Neural cell (in vitro differentiated cells): ENCODE results near the gene CALR.

Experiments used
- EP300 ChIP-seq: fragments of 450-650 bp; conservative IDR thresholded peaks from 2 replicates; pipeline ENCODE4 v1.6.1; 2014; ENCODE audit warnings: antibody characterized with exemption, mild to moderate bottlenecking, moderate library complexity; ENCODE audit not compliant: poor library complexity, severe bottlenecking
- EZH2 ChIP-seq: fragments of 200-600, 300-800 bp; shearing (Covaris generic), sonication (generic); IDR thresholded peaks from 2 replicates; pipeline ENCODE4 v1.6.1; 2014; ENCODE audit warnings: antibody characterized with exemption, low read length, borderline replicate concordance, mild to moderate bottlenecking; ENCODE audit not compliant: insufficient read depth, poor library complexity, severe bottlenecking
- MXI1 ChIP-seq: fragments of 450-650 bp; conservative IDR thresholded peaks from 2 replicates; pipeline ENCODE4 v1.6.1; 2014; ENCODE audit warnings: antibody characterized with exemption, mild to moderate bottlenecking; ENCODE audit not compliant: poor library complexity, severe bottlenecking
- POLR2AphosphoS5 ChIP-seq: IDR thresholded peaks from 2 replicates; pipeline ENCODE4 v1.6.1; 2012
- RAD21 ChIP-seq: fragments of 450-650 bp; conservative IDR thresholded peaks from 2 replicates; pipeline ENCODE4 v1.6.1; 2014; ENCODE audit warnings: antibody characterized with exemption, mild to moderate bottlenecking, moderate library complexity
- TF ChIP-seq, protein P1 (sequence below): fragments of 450-650 bp; IDR thresholded peaks from 2 replicates; pipeline ENCODE4 v1.5.1; 2014; ENCODE audit warnings: antibody characterized with exemption, mild to moderate bottlenecking, moderate library complexity; ENCODE audit not compliant: poor library complexity, severe bottlenecking
- TF ChIP-seq, protein P2 (sequence below): IDR thresholded peaks from 2 replicates; pipeline ENCODE4 v1.6.1; 2012; ENCODE audit warnings: borderline replicate concordance

DNA sequence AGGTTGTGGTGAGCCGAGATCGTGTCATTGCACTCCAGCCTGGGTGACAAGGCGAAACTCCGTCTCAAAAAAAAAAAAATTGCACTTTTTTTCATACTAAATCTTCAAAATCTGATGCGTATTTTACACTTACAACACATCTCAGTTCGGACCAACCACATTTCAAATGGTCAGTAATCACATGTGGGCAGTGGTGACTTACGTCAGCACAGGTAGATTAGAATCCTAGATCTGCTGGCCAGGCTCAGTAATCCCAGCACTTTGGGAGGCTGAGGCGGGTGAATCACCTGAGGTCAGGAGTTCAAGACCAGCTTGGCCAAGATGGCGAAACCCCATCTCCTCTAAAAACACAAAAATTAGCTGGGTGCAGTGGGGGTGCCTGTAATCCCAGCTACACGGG lies 3.3 kb upstream of the CALR start:
- TF ChIP-seq, protein P1, sequence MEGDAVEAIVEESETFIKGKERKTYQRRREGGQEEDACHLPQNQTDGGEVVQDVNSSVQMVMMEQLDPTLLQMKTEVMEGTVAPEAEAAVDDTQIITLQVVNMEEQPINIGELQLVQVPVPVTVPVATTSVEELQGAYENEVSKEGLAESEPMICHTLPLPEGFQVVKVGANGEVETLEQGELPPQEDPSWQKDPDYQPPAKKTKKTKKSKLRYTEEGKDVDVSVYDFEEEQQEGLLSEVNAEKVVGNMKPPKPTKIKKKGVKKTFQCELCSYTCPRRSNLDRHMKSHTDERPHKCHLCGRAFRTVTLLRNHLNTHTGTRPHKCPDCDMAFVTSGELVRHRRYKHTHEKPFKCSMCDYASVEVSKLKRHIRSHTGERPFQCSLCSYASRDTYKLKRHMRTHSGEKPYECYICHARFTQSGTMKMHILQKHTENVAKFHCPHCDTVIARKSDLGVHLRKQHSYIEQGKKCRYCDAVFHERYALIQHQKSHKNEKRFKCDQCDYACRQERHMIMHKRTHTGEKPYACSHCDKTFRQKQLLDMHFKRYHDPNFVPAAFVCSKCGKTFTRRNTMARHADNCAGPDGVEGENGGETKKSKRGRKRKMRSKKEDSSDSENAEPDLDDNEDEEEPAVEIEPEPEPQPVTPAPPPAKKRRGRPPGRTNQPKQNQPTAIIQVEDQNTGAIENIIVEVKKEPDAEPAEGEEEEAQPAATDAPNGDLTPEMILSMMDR, result no peak
- TF ChIP-seq EZH2 (no peak), EP300 (no peak), MXI1 (no peak), RAD21 (no peak), POLR2AphosphoS5 (no peak)
- TF ChIP-seq, protein P2, sequence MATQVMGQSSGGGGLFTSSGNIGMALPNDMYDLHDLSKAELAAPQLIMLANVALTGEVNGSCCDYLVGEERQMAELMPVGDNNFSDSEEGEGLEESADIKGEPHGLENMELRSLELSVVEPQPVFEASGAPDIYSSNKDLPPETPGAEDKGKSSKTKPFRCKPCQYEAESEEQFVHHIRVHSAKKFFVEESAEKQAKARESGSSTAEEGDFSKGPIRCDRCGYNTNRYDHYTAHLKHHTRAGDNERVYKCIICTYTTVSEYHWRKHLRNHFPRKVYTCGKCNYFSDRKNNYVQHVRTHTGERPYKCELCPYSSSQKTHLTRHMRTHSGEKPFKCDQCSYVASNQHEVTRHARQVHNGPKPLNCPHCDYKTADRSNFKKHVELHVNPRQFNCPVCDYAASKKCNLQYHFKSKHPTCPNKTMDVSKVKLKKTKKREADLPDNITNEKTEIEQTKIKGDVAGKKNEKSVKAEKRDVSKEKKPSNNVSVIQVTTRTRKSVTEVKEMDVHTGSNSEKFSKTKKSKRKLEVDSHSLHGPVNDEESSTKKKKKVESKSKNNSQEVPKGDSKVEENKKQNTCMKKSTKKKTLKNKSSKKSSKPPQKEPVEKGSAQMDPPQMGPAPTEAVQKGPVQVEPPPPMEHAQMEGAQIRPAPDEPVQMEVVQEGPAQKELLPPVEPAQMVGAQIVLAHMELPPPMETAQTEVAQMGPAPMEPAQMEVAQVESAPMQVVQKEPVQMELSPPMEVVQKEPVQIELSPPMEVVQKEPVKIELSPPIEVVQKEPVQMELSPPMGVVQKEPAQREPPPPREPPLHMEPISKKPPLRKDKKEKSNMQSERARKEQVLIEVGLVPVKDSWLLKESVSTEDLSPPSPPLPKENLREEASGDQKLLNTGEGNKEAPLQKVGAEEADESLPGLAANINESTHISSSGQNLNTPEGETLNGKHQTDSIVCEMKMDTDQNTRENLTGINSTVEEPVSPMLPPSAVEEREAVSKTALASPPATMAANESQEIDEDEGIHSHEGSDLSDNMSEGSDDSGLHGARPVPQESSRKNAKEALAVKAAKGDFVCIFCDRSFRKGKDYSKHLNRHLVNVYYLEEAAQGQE, result no peak
